H1 (cell line): ENCODE data around the gene RALA. TPM values are rescaled to one million over a fixed set of nuclear protein-coding genes. Genes with fewer than 3 reads are reported as not detected.

ENCODE experiments used
- CTCF ChIA-PET: fragments of 300-600 bp; sonication (Branson Sonifier 250); formaldehyde crosslinking; loops from one replicate; lab custom pipeline; 2021; ENCODE audit not compliant: partially characterized antibody; lab: Charles Lee
- POLR2A ChIA-PET: fragments of 300-600 bp; sonication (Branson Sonifier 250); formaldehyde crosslinking; loops from one replicate; lab custom pipeline; 2021; ENCODE audit warnings: inconsistent platforms; ENCODE audit not compliant: partially characterized antibody; lab: Charles Lee
- DNase-seq, 2 experiments: peaks; one replicate each; pipeline versions ENCODE4 v3.0.0 to v3.0.0-alpha.2; 2010 to 2022; ENCODE audit warnings: low spot score in 2 of 2, low read depth in 1 of 2, mixed read lengths in 1 of 2
- FAIRE-seq: peaks from 2 replicates; lab custom pipeline; 2011; peaks lifted over from hg19 to GRCh38; lab: Jason Lieb, UNC
- H2AFZ ChIP-seq: 2 replicates; pipeline ENCODE4 v1.8.1; 2012; ENCODE audit warnings: low read length, inconsistent platforms
- H2AK5ac ChIP-seq: 2 replicates; pipeline ENCODE4 v1.6.1; 2013; ENCODE audit warnings: low read depth, low read length
- H2BK120ac ChIP-seq: replicated peaks from 2 replicates; pipeline ENCODE3; 2013; ENCODE audit warnings: low read depth, low read length, inconsistent platforms
- H2BK12ac ChIP-seq: 2 replicates; pipeline ENCODE4 v1.6.1; 2013; ENCODE audit warnings: low read depth, low read length
- H2BK15ac ChIP-seq: 2 replicates; pipeline ENCODE4 v1.6.1; 2013; ENCODE audit warnings: low read length
- H2BK20ac ChIP-seq: 2 replicates; pipeline ENCODE4 v1.6.1; 2013; ENCODE audit warnings: low read length
- H2BK5ac ChIP-seq: 2 replicates; pipeline ENCODE4 v1.6.1; 2013; ENCODE audit warnings: low read depth, low read length
- H3K14ac ChIP-seq: 2 replicates; pipeline ENCODE4 v1.6.1; 2013; ENCODE audit warnings: inconsistent platforms; ENCODE audit not compliant: insufficient read length
- H3K18ac ChIP-seq: 2 replicates; pipeline ENCODE4 v1.6.1; 2013; ENCODE audit warnings: low read length; ENCODE audit errors: extremely low read depth
- H3K23ac ChIP-seq: 2 replicates; pipeline ENCODE4 v1.6.1; 2013; ENCODE audit warnings: inconsistent platforms; ENCODE audit not compliant: insufficient read length
- H3K23me2 ChIP-seq: 2 replicates; pipeline ENCODE4 v1.6.1; 2013; ENCODE audit warnings: low read depth, low read length
- H3K27ac ChIP-seq: 2 replicates; pipeline ENCODE4 v1.6.1; 2011; ENCODE audit warnings: low read depth, low read length, inconsistent platforms
- H3K27me3 ChIP-seq, 4 experiments: replicated peaks in 1 of 4; 1 replicate in 1 of 4; 2 replicates in 3 of 4; pipeline versions ENCODE4 v1.6.1 to v1.8.1; 2011 to 2013; ENCODE audit warnings: low read length in 3 of 4, mild to moderate bottlenecking in 3 of 4, inconsistent platforms in 2 of 4, mixed read lengths in 2 of 4, moderate library complexity in 1 of 4; ENCODE audit not compliant: control insufficient read depth in 3 of 4, insufficient read depth in 3 of 4; ENCODE audit errors: extremely low read depth in 1 of 4
- H3K36me3 ChIP-seq, 4 experiments: 2 replicates each; pipeline versions ENCODE4 v1.6.1 to v1.8.1; 2011 to 2013; ENCODE audit warnings: mild to moderate bottlenecking in 4 of 4, low read length in 3 of 4, moderate library complexity in 2 of 4, control low read depth in 1 of 4, inconsistent platforms in 1 of 4; ENCODE audit not compliant: insufficient read depth in 4 of 4, control insufficient read depth in 2 of 4
- H3K4ac ChIP-seq: replicated peaks from 2 replicates; pipeline ENCODE3; 2013; ENCODE audit warnings: low read length, low read depth, mixed read lengths, inconsistent platforms; ENCODE audit not compliant: insufficient read length
- H3K4me1 ChIP-seq, 4 experiments: replicated peaks in 1 of 4; 1 replicate in 1 of 4; 2 replicates in 3 of 4; pipeline versions ENCODE4 v1.6.1 to v1.8.1; 2011 to 2013; ENCODE audit warnings: low read length in 3 of 4, inconsistent platforms in 2 of 4, mixed read lengths in 1 of 4; ENCODE audit not compliant: insufficient read depth in 4 of 4, control insufficient read depth in 3 of 4
- H3K4me2 ChIP-seq, 2 experiments: 2 replicates each; pipeline versions ENCODE4 v1.6.1 to v1.8.1; 2011 to 2013; ENCODE audit warnings: low read depth in 2 of 2, low read length in 2 of 2, control low read depth in 1 of 2, inconsistent platforms in 1 of 2, mild to moderate bottlenecking in 1 of 2; ENCODE audit not compliant: insufficient read depth in 1 of 2
- H3K4me3 ChIP-seq, 4 experiments: fragments of 200-600, 300-600 bp in 1 of 4; sonication (generic), shearing (Covaris generic), sonication (Bioruptor Twin) in 1 of 4; 2 replicates each; pipeline versions ENCODE4 v1.5.1 to v1.8.1; 2011 to 2016; ENCODE audit warnings: low read length in 4 of 4, low read depth in 3 of 4, control low read depth in 2 of 4, inconsistent platforms in 2 of 4, mild to moderate bottlenecking in 2 of 4, mixed read lengths in 1 of 4, moderate library complexity in 1 of 4; ENCODE audit not compliant: insufficient read depth in 2 of 4; ENCODE audit errors: extremely low read depth in 1 of 4
- H3K56ac ChIP-seq: replicated peaks from 2 replicates; pipeline ENCODE3; 2013; ENCODE audit warnings: low read depth, mild to moderate bottlenecking, mixed read lengths, low read length, inconsistent platforms; ENCODE audit not compliant: insufficient read length
- H3K79me1 ChIP-seq: 2 replicates; pipeline ENCODE4 v1.6.1; 2013; ENCODE audit warnings: low read depth, low read length, control low read depth
- H3K79me2 ChIP-seq, 2 experiments: 2 replicates each; pipeline versions ENCODE4 v1.6.1 to v1.8.1; 2012 to 2013; ENCODE audit warnings: low read length in 2 of 2, mild to moderate bottlenecking in 2 of 2, inconsistent platforms in 1 of 2; ENCODE audit not compliant: insufficient read depth in 2 of 2, control insufficient read depth in 1 of 2
- H3K9ac ChIP-seq, 4 experiments: replicated peaks in 1 of 4; 1 replicate in 1 of 4; 2 replicates in 3 of 4; pipeline versions ENCODE4 v1.6.1 to v1.8.1; 2011 to 2013; ENCODE audit warnings: low read depth in 3 of 4, low read length in 3 of 4, control low read depth in 2 of 4, mild to moderate bottlenecking in 2 of 4, moderate library complexity in 2 of 4, inconsistent platforms in 1 of 4; ENCODE audit errors: extremely low read depth in 1 of 4
- H3K9me3 ChIP-seq, 2 experiments: 2 replicates each; pipeline versions ENCODE4 v1.6.1 to v1.8.1; 2012 to 2013; ENCODE audit warnings: mild to moderate bottlenecking in 2 of 2, moderate library complexity in 2 of 2, control low read depth in 1 of 2, inconsistent platforms in 1 of 2, low read depth in 1 of 2, low read length in 1 of 2, mixed read lengths in 1 of 2; ENCODE audit not compliant: insufficient read depth in 2 of 2
- H4K20me1 ChIP-seq, 2 experiments: replicated peaks in 1 of 2; 2 replicates each; pipeline versions ENCODE3 to v1.8.1; 2011 to 2013; ENCODE audit warnings: inconsistent platforms in 2 of 2, low read length in 2 of 2, mild to moderate bottlenecking in 1 of 2; ENCODE audit not compliant: insufficient read depth in 2 of 2, control insufficient read depth in 1 of 2
- H4K5ac ChIP-seq: 2 replicates; pipeline ENCODE4 v1.6.1; 2013; ENCODE audit warnings: low read length, low read depth, mixed read lengths, inconsistent platforms; ENCODE audit not compliant: insufficient read length
- H4K8ac ChIP-seq: 2 replicates; pipeline ENCODE4 v1.8.0; 2013; ENCODE audit warnings: mild to moderate bottlenecking, moderate library complexity, low read length, inconsistent platforms; ENCODE audit not compliant: insufficient read depth; ENCODE audit errors: extremely low read depth
- H4K91ac ChIP-seq: replicated peaks from 2 replicates; pipeline ENCODE3; 2013; ENCODE audit warnings: low read length, mixed read lengths, inconsistent platforms; ENCODE audit not compliant: insufficient read length
- CHD1 ChIP-seq: IDR thresholded peaks from 2 replicates; pipeline ENCODE4 v1.6.1; 2012; ENCODE audit warnings: low read depth, low read length, improper control_type of control experiment
- CREB1 ChIP-seq: IDR thresholded peaks from 2 replicates; pipeline ENCODE4 v1.6.1; 2012; ENCODE audit warnings: inconsistent platforms
- GTF2F1 ChIP-seq: IDR thresholded peaks from 2 replicates; pipeline ENCODE4 v1.6.1; 2012; ENCODE audit warnings: low read depth, low read length, improper control_type of control experiment, borderline replicate concordance
- KDM1A ChIP-seq: fragments of 200-600, 300-600 bp; sonication (generic); IDR thresholded peaks from 2 replicates; pipeline ENCODE4 v1.7.1; 2016; ENCODE audit warnings: mild to moderate bottlenecking, low read length, borderline replicate concordance
- MAX ChIP-seq: IDR thresholded peaks from 2 replicates; pipeline ENCODE4 v1.6.1; 2012; ENCODE audit warnings: inconsistent platforms
- POLR2AphosphoS5 ChIP-seq: IDR thresholded peaks from 2 replicates; pipeline ENCODE4 v1.6.1; 2011; ENCODE audit warnings: low read depth, low read length
- SIN3A ChIP-seq, 2 experiments: IDR thresholded peaks in 1 of 2; conservative IDR thresholded peaks in 1 of 2; 2 replicates each; pipeline ENCODE4 v1.6.1; 2011 to 2012; ENCODE audit warnings: low read length in 2 of 2, improper control_type of control experiment in 1 of 2, low read depth in 1 of 2, mild to moderate bottlenecking in 1 of 2
- TCF12 ChIP-seq: IDR thresholded peaks from 2 replicates; pipeline ENCODE4 v1.6.1; 2011; ENCODE audit warnings: low read depth, mild to moderate bottlenecking, low read length
- USF2 ChIP-seq: IDR thresholded peaks from 2 replicates; pipeline ENCODE4 v1.6.1; 2011; ENCODE audit warnings: low read length, improper control_type of control experiment
- WGBS, 2 experiments: shearing (Covaris generic) in 1 of 2; methylation state at CpG; one replicate each; pipeline versions ENCODE4 v1.1.6 to v1.1.7; 2013 to 2015; ENCODE audit warnings: low lambda C conversion rate in 2 of 2, mixed read lengths in 2 of 2, inconsistent platforms in 1 of 2, low coverage in 1 of 2, missing lambda C conversion rate in 1 of 2; ENCODE audit not compliant: insufficient replicate concordance in 2 of 2, insufficient coverage in 1 of 2, insufficient read length in 1 of 2; ENCODE audit errors: extremely low coverage in 1 of 2, missing lambda C conversion rate in 1 of 2; 5-methylcytosine and 5-hydroxymethylcytosine counted together
- polyA plus RNA-seq, 7 experiments: library from polyadenylated mRNA; depleted of rRNA in 3 of 7; stranded (reverse) in 5 of 7; unstranded in 2 of 7; fragments of >200 nt in 5 of 7; fragments of 200-250 nt in 2 of 7; gene quantifications; 1 replicate in 5 of 7; 2 replicates in 1 of 7; 4 replicates in 1 of 7; pipeline versions ENCODE4 v1.2.1 to v1.2.3, GENCODE V29; 2011 to 2013; ENCODE audit warnings: missing spikeins in 2 of 7, mixed read lengths in 2 of 7
- total RNA-seq: library from RNA; stranded (reverse); fragmentation: NEBNext Ultra II Directional; extraction: Animal tissue kit (Norgen Biotek cat#: 25700); gene quantifications from 2 replicates; pipeline ENCODE4 v1.2.1, GENCODE V29; 2021
- TF ChIP-seq, protein P1 (sequence below): IDR thresholded peaks from 2 replicates; pipeline ENCODE4 v1.6.1; 2012; ENCODE audit warnings: low read length, inconsistent platforms

The RALA gene
- total and polyA plus RNA-seq, 2 of the 8 experiments (the other 6 are each of a cell fraction or from before 2014, with no cell fraction given) = 24.1 to 72.8 TPM

GRCh38 chr7:39753823-39754325 is 130.5 kb downstream of the RALA start:
- no peak for DNase-seq
- CTCF ChIA-PET = interaction anchor here (1.0 to 2.6 kb wide), 4 partner anchors 11 to 174 kb away, joined by 3 to 15 read pairs (median 7); no protein-coding TSS in a partner anchor
- Histone ChIP-seq H3K9me3 (peaks cover 3 to 7% of the 10 kb centered on the region in 2 experiments; a peak in 2 of 4 replicates), H4K91ac (no peak overlapping the region), H4K5ac (no peak overlapping the region), H3K79me2 (no peaks in the 10 kb centered on the region), H2BK20ac (no peak overlapping the region), H4K20me1 (no peaks in the 10 kb centered on the region), H2BK12ac (no peak overlapping the region), H3K23ac (no peak overlapping the region), H4K8ac (no peak overlapping the region), H3K4ac (no peak overlapping the region), H3K4me2 (no peak overlapping the region), H2BK120ac (no peak overlapping the region), H3K79me1 (no peaks in the 10 kb centered on the region; the same call in 1 of the 2 replicates), H3K36me3 (peaks cover 0 to 4% (median 0%) of the 10 kb centered on the region in 4 experiments; a peak in 1 of 8 replicates), H2BK15ac (no peak overlapping the region), H3K9ac (no peak overlapping the region), H3K27me3 (no peaks in the 10 kb centered on the region), H2BK5ac (no peak overlapping the region), H3K4me3 (no peak overlapping the region), H3K27ac (no peak overlapping the region), H3K23me2 (no peaks in the 10 kb centered on the region), H3K4me1 (peaks cover 0 to 4% (median 1%) of the 10 kb centered on the region in 4 experiments; a peak in 3 of 7 replicates), H3K14ac (no peak overlapping the region), H2AK5ac (no peak overlapping the region), H3K18ac (no peak overlapping the region), H3K56ac (no peak overlapping the region), H2AFZ (no peak overlapping the region)
- whole genome bisulfite sequencing, 2 experiments = 95% methylated on average over 14 of the region's 29 CpGs; no CpG with 5 or more reads in 1 of the 2 experiments
- POLR2A ChIA-PET = interaction anchor here (1.0 to 1.2 kb wide), 2 partner anchors 21 to 131 kb away, joined by 3 to 4 read pairs; partner anchors contain the start of gene RALA
- no peak for FAIRE-seq
- TF ChIP-seq, protein P1, sequence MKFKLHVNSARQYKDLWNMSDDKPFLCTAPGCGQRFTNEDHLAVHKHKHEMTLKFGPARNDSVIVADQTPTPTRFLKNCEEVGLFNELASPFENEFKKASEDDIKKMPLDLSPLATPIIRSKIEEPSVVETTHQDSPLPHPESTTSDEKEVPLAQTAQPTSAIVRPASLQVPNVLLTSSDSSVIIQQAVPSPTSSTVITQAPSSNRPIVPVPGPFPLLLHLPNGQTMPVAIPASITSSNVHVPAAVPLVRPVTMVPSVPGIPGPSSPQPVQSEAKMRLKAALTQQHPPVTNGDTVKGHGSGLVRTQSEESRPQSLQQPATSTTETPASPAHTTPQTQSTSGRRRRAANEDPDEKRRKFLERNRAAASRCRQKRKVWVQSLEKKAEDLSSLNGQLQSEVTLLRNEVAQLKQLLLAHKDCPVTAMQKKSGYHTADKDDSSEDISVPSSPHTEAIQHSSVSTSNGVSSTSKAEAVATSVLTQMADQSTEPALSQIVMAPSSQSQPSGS = no peak
- TF ChIP-seq MAX (no peak), TCF12 (no peak), USF2 (no peak), GTF2F1 (no peak), POLR2AphosphoS5 (no peak), SIN3A (conservative IDR thresholded peaks at IDR 0.05 in 1 of 2, IDR thresholded peaks at IDR 0.05 in 1 of 2; ENCODE audit: low read depth in 1 of 2, low read length in 2 of 2) (no peak), CHD1 (no peak), CREB1 (no peak), KDM1A (no peak)
